GM18498 (cell line): Measurements from ENCODE around the gene CDH13.

Source experiments
- ATAC-seq: cut with Tn5 transposase; IDR thresholded peaks from one replicate; pipeline ENCODE4 v1.9.1; 2021; ENCODE audit warnings: mild to moderate bottlenecking, moderate library complexity; ENCODE audit not compliant: unreplicated experiment

The CDH13 gene

DNA sequence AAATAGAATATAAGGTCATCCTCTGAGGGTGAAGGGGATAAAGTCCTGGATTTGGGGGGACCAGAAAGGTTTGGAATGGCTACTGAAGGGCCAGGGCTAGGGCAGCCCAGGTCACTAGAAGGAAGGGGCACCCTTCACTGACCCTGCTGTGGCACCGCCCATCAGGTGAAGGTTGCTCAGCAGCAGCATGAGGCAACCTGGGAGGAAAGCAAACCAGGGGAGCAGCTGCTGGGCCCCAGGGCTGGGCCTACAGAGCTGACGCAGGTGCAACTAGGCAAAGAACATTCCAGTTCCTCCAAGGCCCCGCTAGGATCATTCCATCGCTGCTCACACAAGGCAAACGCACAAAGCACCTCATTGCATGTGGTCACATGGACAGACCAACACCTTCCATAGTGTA lies 1177.6 kb downstream of the CDH13 start:
- no peak for ATAC-seq

GRCh38 chr16:83806036-83806435 lies 1179.3 kb downstream of the CDH13 start:
- no peak for ATAC-seq

DNA sequence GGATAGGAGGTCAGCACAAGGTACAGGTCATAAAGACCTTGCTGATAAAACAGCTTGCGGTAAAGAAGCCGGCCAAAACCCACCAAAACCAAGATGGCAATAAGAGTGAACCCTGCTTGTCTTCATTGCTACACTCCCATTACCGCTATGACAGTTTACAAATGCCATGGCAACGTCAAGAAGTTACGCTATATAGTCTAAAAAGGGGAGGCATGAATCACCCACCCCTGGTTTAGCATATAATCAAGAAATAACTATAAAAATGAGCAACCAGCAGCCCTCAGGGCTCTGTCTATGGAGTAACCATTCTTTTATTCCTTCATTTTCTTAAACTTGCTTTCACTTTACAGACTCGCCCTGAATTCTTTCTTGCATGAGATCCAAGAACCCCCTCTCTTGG lies 1180.0 kb downstream of the CDH13 start:
- ATAC-seq = no peak

DNA sequence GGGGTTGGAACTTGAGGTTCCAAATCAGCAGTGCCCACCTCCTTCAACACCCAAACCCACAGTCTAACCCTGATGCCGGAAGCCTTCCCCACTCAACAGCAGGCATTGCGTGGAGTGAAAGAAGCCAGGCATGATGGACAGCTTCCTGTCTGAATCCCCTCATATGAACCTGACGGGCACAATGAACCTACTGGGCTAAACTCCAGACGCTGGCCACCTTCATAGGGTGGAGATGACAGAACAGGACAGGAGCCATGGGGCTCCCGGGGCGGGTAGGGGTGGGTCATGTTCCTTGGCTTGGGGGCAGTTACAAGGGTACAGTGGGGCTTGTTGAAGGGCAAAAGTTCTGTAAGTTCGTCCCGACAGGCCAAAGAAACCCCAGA lies 1180.5 kb downstream of the CDH13 start:
- ATAC-seq = peak; percentile 1

- ATAC-seq = peak; percentile 96
These were observed 1181.2 kb downstream of the CDH13 start, which contains the start of gene HSBP1 for GRCh38 chr16:83807710-83808572. Gene HSBP1, plus strand, starts transcription at chr16:83807978. Its CDS starts 99 bp downstream, at chr16:83808077.

DNA sequence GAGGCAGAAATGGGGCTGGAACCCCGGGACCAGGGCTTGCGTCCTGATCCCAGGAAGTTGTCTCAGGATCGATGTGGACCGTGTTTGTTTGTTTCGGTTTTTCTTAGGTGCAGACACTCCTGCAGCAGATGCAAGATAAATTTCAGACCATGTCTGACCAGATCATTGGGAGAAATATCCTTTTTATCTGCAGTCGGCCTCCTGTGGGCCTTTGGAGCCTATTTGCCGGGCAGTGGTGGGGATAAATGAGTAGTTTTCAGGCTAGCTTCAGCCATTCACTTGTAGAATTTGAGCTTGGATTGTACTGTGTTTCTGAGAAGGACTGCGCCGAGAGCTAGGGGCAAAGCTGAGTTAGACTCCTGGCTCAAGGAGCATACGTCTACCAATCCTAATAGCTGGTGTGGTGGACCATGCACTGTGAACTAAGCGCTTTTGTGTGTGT lies 1181.8 kb downstream of the CDH13 start:
- no peak for ATAC-seq

DNA sequence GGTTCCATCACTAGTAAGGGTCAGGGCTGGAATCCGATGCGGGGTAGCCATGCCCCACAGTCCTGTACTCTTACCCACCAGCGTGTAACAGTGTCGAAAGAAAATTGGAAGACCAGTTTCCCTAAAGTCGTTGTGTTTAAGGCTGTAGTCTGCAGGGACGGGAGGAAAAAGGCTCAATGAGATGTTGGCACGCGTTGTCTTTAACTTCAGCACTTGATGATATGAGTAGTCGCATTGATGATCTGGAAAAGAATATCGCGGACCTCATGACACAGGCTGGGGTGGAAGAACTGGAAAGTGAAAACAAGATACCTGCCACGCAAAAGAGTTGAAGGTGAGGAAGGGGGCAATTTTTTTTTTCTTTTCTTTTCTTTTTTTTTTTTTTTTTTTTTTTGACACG lies 1182.3 kb downstream of the CDH13 start:
- no peak for ATAC-seq

DNA sequence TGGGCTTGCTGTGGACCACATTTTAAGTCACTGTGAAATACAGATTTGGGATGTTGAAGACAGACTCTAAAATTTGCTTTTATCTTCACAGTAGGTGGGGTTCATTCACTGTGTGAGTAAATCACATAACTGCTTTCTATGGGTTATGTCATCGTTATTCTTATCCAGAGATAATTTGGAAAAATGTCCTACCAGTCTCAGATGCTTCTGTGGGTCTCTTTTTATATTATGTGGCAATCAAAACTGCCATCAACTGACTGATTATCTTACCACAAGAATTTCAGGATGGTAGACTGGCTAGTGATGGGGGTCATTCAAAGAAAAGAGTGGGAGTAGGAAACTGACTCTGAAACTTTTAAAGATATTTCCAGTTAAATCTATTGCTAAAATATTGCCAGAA lies 1184.1 kb downstream of the CDH13 start:
- ATAC-seq = no peak

DNA sequence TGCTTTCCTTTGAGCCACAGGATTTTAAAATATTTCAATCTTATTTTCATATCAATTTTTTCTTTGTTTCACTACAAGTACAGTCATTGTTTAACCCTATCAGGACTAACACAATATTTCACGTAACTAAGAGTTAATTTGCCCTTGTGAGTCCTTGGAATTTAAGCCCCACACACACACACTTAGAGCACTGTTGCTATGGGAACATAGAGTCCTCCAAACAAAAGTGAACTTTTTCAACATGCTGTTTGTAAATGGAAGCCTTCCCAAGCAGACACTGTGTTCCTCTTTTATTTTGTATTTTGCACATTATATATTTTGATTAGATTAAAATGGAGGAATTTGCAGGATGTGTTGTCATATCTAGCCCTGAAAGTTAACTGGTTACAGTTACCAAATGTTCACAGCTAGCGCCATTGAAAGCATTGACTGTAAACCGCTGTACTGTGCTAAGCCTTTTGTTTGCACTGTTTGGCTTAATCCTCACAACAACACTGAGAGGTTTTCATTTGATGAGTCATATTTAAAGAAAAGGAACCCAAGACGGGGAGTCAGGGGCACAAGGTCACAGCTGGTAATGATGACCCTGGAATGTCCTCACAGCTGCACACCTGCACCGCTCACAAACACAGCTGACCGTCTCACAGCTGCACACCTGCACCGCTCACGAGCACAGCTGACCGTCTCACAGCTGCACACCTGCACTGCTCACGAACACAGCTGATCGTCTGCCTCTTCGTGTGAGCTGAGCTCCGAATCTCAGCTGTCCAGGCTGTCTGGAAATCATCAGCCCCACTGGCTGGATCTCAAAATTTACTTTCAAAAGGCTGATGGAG lies 1187.3 kb downstream of the CDH13 start:
- no peak for ATAC-seq

DNA sequence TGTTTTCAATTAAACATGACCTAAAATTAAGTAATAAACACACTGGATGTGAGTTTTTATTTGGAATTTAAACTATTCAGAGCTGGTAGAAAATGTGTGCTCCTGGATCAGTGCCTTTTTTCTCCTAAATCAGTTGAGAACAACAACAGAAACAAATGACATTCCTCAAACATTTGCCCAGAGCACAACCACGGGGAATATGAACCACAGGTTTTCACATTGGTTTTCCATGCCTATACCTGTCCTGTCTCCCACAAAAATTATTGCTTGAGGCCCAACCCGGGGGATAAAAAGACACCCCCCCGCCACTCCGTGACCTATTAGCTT lies 1187.9 kb downstream of the CDH13 start:
- no peak for ATAC-seq

- no peak for ATAC-seq
These were observed 1190.3 kb downstream of the CDH13 start for GRCh38 chr16:83817022-83817421.

GRCh38 chr16:83818276-83818675 lies 1191.5 kb downstream of the CDH13 start:
- no peak for ATAC-seq

DNA sequence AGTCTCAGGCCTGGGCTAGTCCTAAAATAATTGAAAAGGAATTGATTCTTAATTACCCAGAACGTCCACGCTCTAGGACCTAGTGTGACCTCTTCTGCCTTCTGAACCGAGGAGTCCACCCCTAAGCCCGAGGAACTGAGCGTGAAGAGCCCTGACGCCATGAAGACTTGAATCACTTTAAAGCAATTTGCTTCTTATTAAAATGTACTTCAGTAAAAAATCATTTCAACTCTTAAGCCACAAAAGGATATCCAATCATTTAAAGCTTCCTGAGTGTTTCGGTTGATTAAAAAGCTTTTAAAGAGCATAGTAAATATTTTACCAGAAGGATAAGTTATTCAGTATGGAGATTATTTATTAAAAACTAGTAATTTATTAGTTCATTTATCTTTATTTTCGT lies 1192.6 kb downstream of the CDH13 start:
- no peak for ATAC-seq

- no peak for ATAC-seq
These were observed 1199.6 kb downstream of the CDH13 start for GRCh38 chr16:83826146-83826913.

GRCh38 chr16:83830091-83830768 lies 1203.5 kb downstream of the CDH13 start:
- ATAC-seq = no peak

DNA sequence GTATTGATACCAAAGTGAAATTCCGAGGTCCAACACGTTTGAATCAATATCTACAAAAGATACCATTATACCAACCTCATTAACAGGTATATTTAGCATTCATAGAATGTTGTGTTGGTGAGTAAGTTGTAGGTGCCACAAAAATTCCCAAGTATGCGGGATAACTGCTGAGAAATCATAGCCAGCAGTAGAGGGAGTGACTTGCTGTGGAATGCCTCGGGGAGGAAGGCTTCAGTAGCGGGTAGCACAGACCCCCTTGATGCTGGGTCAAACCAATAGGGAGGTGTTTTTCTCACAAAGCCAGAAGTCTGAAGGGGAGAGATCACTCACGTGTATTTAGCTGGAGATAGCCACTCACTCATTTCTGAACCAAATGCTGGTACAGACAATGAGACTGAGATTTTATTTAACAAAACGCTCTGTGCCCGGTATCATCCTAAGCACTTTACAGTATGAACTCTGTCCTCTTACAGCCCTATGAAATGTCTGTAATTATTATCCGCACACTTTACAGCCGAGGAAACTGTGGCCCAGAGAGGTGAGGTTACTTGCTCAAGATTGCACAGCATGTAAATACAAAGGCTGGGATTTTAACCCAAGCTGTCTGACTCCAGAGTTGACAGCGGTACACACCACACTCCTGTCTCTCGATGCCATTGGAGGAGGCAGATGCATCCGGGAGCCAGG lies 1204.1 kb downstream of the CDH13 start:
- ATAC-seq = no peak

DNA sequence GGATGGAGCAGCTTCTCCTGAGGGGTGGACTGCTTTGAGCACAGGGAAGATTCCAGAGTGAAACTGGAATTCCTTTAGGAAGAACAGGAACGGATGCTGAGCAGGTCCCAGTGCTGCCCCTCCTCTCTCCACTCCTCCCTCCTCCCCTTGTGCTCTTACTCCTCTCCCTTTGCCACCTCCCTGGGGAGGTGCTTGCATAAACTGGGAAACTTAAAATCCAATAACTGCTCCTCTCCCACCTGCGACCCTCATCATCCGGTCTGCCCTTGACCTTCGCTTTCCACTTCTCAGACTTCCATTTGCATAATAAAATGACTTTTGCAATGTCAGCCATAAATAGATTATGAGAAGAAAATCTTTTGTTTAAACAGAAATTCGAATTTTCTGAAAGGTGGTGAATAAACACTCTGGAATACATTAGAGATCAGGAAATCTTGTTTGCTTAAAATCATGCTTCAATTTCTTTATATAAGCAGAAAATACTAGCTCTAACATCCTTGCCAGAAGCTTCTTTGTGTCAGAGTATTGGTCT lies 1204.8 kb downstream of the CDH13 start:
- no peak for ATAC-seq

DNA sequence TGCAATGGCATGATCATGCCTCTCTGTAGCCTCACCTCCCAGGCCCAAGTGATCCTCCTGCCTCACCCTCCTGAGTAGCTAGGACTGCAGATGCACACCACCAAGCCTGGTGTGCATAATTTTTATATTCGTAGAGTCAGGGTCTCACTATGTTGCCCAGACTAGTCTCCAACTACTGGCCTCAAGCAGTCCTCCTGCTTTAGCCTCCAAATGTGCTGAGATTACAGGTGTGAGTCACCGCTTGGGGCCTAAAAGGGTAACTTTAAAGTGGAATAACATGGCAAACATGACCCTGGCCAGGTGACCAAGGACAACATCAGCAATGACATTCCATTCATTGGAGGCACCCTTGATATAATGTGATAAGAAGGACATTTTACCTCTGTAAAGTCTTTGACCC lies 1207.2 kb downstream of the CDH13 start:
- ATAC-seq = no peak

DNA sequence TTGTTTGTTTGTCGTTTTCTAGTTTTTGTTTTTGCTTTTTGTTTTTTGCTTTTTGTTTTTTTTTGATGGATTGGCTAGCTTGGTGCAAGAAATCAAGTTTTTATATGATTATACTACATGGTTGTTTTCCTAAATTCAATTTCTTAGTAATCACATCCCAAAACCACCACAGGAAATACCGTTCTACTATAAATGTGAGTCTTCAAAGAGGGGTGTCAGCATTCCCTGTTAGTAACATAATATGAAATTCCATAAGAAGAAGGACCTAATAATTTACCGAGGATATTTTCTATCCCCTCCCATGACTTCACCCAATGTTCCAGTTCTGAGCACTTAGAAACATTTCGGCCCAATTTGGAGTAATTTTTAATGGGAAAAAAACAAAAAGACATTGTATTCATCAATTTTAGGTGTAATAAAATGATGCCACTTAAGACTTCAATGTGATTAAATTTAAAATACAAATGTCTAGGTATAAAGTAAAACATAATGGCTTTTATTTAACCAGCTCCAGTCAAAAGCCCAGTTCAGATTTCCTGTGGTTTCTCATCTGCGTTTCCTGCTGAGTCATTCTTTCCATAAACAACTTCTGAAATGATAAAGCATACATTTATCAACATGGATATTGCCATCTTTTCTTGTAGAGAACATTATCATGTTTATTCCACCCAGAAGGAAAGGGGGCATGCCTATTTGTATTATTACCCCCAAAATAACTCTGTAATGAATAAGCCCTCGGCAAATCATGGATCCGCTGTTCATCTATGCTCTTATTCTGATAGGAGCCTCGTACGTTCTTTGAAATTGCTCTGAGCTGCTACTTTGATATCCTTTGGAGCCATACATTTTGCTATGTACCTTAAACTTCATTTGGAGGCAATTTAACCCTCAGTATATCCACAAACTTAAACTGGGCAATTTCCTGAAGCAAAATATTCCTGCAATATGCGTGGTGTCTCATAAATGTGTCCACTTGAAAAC lies 1209.1 kb downstream of the CDH13 start:
- ATAC-seq = no peak
